ENCODE measurements around the gene SNX27. TPM values are rescaled to one million over a fixed set of nuclear protein-coding genes. Genes with fewer than 3 reads are reported as not detected.
A peak's percentile ranks its signal among the peaks of the same experiment; 100 is the strongest.

Gene SNX27
- total and polyA plus RNA-seq, 10 of the 15 experiments (the other 5 are each of a cell fraction or from before 2014, with no cell fraction given), result 3.8 to 21.8 (median 12.5) TPM

DNA sequence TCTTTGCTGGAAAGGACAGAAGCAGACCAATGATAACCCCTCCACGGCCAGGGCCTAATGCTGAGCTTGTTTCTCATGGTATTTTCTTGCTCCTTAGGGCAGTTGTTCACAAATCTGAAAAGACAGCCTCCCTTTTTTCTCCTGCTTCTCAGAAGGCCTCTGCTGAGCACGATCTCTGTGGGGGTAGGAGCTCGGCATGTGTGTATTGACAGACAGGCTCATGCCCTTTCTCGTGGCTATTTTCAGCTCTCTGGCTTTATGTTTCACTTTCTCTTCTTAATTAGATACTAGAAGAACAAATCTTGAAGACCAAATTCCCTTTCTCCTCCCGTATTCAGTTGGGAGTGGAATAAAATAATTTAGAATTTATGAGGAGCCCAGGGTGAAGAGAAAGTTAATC, 108.7 kb downstream of the SNX27 start:
- no peaks in the 10 kb centered on the region for H3K9me3 ChIP-seq (replicated peaks; ENCODE audit: control insufficient read depth, insufficient read depth, low read length)
- H3K4me3 ChIP-seq, result peak overlapping the region; percentile 76
- DNase-seq (ENCODE audit: low read depth, low spot score), result peak; percentile 27
- peak overlapping the region; percentile 99 for H3K4me2 ChIP-seq (ENCODE audit: control insufficient read depth, insufficient read depth)
- POLR2A ChIA-PET, result interaction anchor here (0.5 to 1.2 kb wide), 3 partner anchors 119 to 593 kb away, joined by 3 to 7 read pairs (median 4); no protein-coding TSS in a partner anchor
- no peaks in the 10 kb centered on the region for H3K36me3 ChIP-seq (ENCODE audit: control insufficient read depth in 2 of 2, insufficient read depth in 2 of 2, low read length in 1 of 2)
- peaks cover 16% of the 10 kb centered on the region for H3K4me1 ChIP-seq (ENCODE audit: control insufficient read depth, insufficient read depth, low read length)
- peak; percentile 56 for FAIRE-seq
- TF ChIP-seq, protein P1, sequence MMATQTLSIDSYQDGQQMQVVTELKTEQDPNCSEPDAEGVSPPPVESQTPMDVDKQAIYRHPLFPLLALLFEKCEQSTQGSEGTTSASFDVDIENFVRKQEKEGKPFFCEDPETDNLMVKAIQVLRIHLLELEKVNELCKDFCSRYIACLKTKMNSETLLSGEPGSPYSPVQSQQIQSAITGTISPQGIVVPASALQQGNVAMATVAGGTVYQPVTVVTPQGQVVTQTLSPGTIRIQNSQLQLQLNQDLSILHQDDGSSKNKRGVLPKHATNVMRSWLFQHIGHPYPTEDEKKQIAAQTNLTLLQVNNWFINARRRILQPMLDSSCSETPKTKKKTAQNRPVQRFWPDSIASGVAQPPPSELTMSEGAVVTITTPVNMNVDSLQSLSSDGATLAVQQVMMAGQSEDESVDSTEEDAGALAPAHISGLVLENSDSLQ (IDR thresholded peaks at IDR 0.05), result peak; percentile 94
- TF ChIP-seq MEF2A (IDR thresholded peaks at IDR 0.05; ENCODE audit: insufficient read depth, low read depth, low read length) (peak; percentile 59; the same call in 1 of the 2 replicates), JUNB (IDR thresholded peaks at IDR 0.05) (no peak), RAD21 (IDR thresholded peaks at IDR 0.05; ENCODE audit: insufficient read depth, low read depth, low read length) (no peak), PBX3 (IDR thresholded peaks at IDR 0.05; ENCODE audit: insufficient replicate concordance, low read depth, low read length) (peak; percentile 82), RUNX3 (IDR thresholded peaks at IDR 0.05; ENCODE audit: low read length) (0 out of 2 replicates have a peak, but pooled peaks have one; percentile 4), MEF2B (IDR thresholded peaks at IDR 0.05; ENCODE audit: partially characterized antibody, poor library complexity, severe bottlenecking) (peak; percentile 51), BHLHE40 (IDR thresholded peaks at IDR 0.05; ENCODE audit: borderline replicate concordance in 1 of 2, low read depth in 2 of 2, low read length in 1 of 2) (peak in 1 of 2 experiments; percentile 25; a peak in 1 of 4 replicates), IKZF2 (IDR thresholded peaks at IDR 0.05) (no peak)
- TF ChIP-seq, protein P2, sequence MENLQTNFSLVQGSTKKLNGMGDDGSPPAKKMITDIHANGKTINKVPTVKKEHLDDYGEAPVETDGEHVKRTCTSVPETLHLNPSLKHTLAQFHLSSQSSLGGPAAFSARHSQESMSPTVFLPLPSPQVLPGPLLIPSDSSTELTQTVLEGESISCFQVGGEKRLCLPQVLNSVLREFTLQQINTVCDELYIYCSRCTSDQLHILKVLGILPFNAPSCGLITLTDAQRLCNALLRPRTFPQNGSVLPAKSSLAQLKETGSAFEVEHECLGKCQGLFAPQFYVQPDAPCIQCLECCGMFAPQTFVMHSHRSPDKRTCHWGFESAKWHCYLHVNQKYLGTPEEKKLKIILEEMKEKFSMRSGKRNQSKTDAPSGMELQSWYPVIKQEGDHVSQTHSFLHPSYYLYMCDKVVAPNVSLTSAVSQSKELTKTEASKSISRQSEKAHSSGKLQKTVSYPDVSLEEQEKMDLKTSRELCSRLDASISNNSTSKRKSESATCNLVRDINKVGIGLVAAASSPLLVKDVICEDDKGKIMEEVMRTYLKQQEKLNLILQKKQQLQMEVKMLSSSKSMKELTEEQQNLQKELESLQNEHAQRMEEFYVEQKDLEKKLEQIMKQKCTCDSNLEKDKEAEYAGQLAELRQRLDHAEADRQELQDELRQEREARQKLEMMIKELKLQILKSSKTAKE (IDR thresholded peaks at IDR 0.05; ENCODE audit: low read depth, poor library complexity, severe bottlenecking), result no peak
- WGBS (ENCODE audit: insufficient coverage, insufficient replicate concordance, low lambda C conversion rate, missing lambda C conversion rate), result 0% methylated on average over 5 of the region's 5 CpGs
- intact Hi-C loops (cut with micrococcal nuclease; ENCODE audit: unreplicated experiment) (loop anchor here (5.0 kb wide), 1 partner anchor 103 kb away; no protein-coding TSS in a partner anchor), in situ Hi-C loops (cut with MboI) (no loop called here)
- peak overlapping the region; percentile 96 for H2AFZ ChIP-seq (ENCODE audit: control insufficient read depth, low read depth, low read length)
- peak overlapping the region; percentile 65 for H3K9ac ChIP-seq (ENCODE audit: control insufficient read depth, insufficient read depth, low read length)
- BruUV-seq (replicated peaks), result no TSS peak
- peak overlapping the region; percentile 68 for H3K27ac ChIP-seq (ENCODE audit: control insufficient read depth, insufficient read depth)
- SMC1A ChIA-PET (ENCODE audit: uncharacterized antibody, unreplicated experiment), result interaction anchor here (0.7 to 1.5 kb wide), 6 partner anchors 11 to 276 kb away, joined by 3 to 8 read pairs (median 3); no protein-coding TSS in a partner anchor
- CTCF ChIA-PET, result interaction anchor here (0.6 to 1.9 kb wide), 6 partner anchors 14 to 276 kb away, joined by 3 to 11 read pairs (median 4); partner anchors contain the start of gene TDRKH
- no peaks in the 10 kb centered on the region for H4K20me1 ChIP-seq (ENCODE audit: control insufficient read depth, insufficient read depth)
- no peaks in the 10 kb centered on the region for H3K79me2 ChIP-seq (ENCODE audit: control insufficient read depth, insufficient read depth, low read length)
- peak; percentile 84 for ATAC-seq
- RAD21 ChIA-PET (ENCODE audit: unreplicated experiment), result interaction anchor here (0.7 to 1.3 kb wide), 6 partner anchors 11 to 303 kb away, joined by 3 to 4 read pairs (median 3); no protein-coding TSS in a partner anchor
- H3K27me3 ChIP-seq (replicated peaks in 1 of 2; ENCODE audit: control insufficient read depth in 2 of 2, insufficient read depth in 2 of 2, low read length in 1 of 2), result peaks cover 5 to 6% of the 10 kb centered on the region in 2 experiments
